ENCODE measurements around the gene ZDHHC23.
A peak's percentile ranks its signal among the peaks of the same experiment; 100 is the strongest.

Gene ZDHHC23

DNA sequence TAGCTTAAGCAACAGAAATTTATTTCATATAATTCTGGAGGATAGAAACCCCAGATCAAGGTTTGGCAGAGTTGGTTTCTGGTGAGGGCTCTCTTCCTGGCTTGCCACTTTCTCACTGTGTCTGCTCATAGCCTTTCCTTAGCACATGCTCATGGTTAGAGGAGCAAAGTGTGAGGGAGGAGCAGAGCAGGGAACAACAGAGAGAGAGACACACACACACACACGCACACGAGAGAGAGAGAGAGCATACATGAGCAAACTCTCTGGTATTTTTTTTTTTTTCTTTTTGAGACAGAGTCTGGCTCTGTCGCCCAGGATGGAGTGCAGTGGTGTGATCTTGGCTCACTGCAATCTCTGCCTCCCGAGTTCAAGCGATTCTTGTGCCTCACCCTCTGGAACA lies 36.8 kb upstream of the ZDHHC23 start:
- H2AK5ac ChIP-seq (ENCODE audit: low read length) = no peak overlapping the region
- no peak overlapping the region for H2BK5ac ChIP-seq (ENCODE audit: low read depth, low read length, poor library complexity)
- no peaks in the 10 kb centered on the region for H3K79me2 ChIP-seq (ENCODE audit: control insufficient read depth, insufficient read depth, low read length, poor library complexity)
- H3K27ac ChIP-seq (ENCODE audit: low read depth, low read length) = no peak overlapping the region
- no peak overlapping the region for H3K4ac ChIP-seq (ENCODE audit: low read depth, low read length)
- H2BK12ac ChIP-seq (ENCODE audit: low read length) = no peak overlapping the region
- no peaks in the 10 kb centered on the region for H3K9me3 ChIP-seq (ENCODE audit: insufficient read depth, low read depth, low read length)
- H3K9ac ChIP-seq (ENCODE audit: low read length) = no peak overlapping the region
- H3K4me2 ChIP-seq (ENCODE audit: low read length) = no peak overlapping the region
- no peak overlapping the region for H3K23ac ChIP-seq (ENCODE audit: low read length)
- H2AFZ ChIP-seq (ENCODE audit: insufficient read depth, low read length, poor library complexity) = no peak overlapping the region
- WGBS (ENCODE audit: extremely low coverage, insufficient coverage, insufficient read length) = no CpG with 5 or more reads among the region's 5 CpGs
- no peak overlapping the region for H4K12ac ChIP-seq (ENCODE audit: low read depth, low read length)
- H3K14ac ChIP-seq (ENCODE audit: low read length) = no peak overlapping the region
- no peaks in the 10 kb centered on the region for H3K36me3 ChIP-seq (ENCODE audit: control insufficient read depth in 1 of 2, insufficient read depth in 2 of 2, low read length in 2 of 2)
- no peaks in the 10 kb centered on the region for H3K79me1 ChIP-seq (ENCODE audit: low read length)
- no peak overlapping the region for H3K18ac ChIP-seq (ENCODE audit: low read length)
- H4K91ac ChIP-seq (ENCODE audit: low read depth, low read length) = no peak overlapping the region
- no peak overlapping the region for H2BK120ac ChIP-seq (ENCODE audit: insufficient read depth, low read length, poor library complexity)
- peak in 1 of 2 donors; percentile 26 for DNase-seq
- no peak overlapping the region for H4K8ac ChIP-seq (ENCODE audit: low read depth, low read length)
- H3K4me3 ChIP-seq (ENCODE audit: low read depth, low read length) = no peak overlapping the region
- no peaks in the 10 kb centered on the region for H3K27me3 ChIP-seq (ENCODE audit: insufficient read depth, low read length)
- no peaks in the 10 kb centered on the region for H3K4me1 ChIP-seq (ENCODE audit: control insufficient read depth in 1 of 2, insufficient read depth in 2 of 2, low read length in 2 of 2)

DNA sequence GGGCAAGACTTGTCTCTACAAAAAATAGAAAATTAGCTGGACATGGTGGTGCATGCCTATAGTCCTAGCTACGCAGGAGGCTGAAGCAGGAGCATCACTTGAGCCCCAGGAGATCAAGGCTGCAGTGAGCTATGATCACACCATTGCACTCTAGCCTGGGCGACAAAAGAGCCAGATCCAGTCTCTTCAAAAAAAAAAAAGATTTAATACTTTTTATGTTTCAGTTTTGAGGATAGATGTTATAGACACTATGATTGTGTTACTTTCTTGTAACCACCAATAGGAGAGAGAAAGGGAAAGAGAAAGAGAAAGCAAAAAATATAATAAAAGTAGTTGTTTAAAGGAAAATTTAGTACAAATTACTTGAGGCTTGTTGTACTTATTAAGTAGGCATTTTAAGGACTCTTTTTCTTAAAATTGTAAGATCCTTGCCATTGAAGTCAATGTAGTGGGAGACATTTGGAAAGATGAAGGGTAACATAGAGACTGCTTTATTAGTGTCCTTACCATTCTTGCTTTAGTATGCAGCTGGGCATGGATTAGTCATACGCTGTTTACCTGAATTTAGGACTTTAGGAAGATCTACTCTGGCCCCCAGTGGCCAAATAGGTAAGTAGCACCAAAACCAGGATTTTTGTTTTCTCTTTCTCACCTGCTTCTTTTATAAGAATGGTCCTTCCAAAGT lies 35.1 kb upstream of the ZDHHC23 start:
- Histone ChIP-seq H2AK5ac (ENCODE audit: low read length) (no peak overlapping the region), H3K27ac (ENCODE audit: low read depth, low read length) (no peak overlapping the region), H3K23ac (ENCODE audit: low read length) (no peak overlapping the region), H3K4me2 (ENCODE audit: low read length) (no peak overlapping the region), H3K79me2 (ENCODE audit: control insufficient read depth, insufficient read depth, low read length, poor library complexity) (no peaks in the 10 kb centered on the region), H3K79me1 (ENCODE audit: low read length) (no peaks in the 10 kb centered on the region), H3K27me3 (ENCODE audit: insufficient read depth, low read length) (no peaks in the 10 kb centered on the region), H4K12ac (ENCODE audit: low read depth, low read length) (no peak overlapping the region), H4K91ac (ENCODE audit: low read depth, low read length) (no peak overlapping the region), H3K36me3 (ENCODE audit: control insufficient read depth in 1 of 2, insufficient read depth in 2 of 2, low read length in 2 of 2) (no peaks in the 10 kb centered on the region), H3K4me1 (ENCODE audit: control insufficient read depth in 1 of 2, insufficient read depth in 2 of 2, low read length in 2 of 2) (no peaks in the 10 kb centered on the region), H2BK120ac (ENCODE audit: insufficient read depth, low read length, poor library complexity) (no peak overlapping the region), H3K9me3 (ENCODE audit: insufficient read depth, low read depth, low read length) (no peaks in the 10 kb centered on the region), H2BK5ac (ENCODE audit: low read depth, low read length, poor library complexity) (no peak overlapping the region), H3K4me3 (ENCODE audit: low read depth, low read length) (no peak overlapping the region), H3K4ac (ENCODE audit: low read depth, low read length) (no peak overlapping the region), H3K18ac (ENCODE audit: low read length) (no peak overlapping the region), H4K8ac (ENCODE audit: low read depth, low read length) (no peak overlapping the region), H3K9ac (ENCODE audit: low read length) (no peak overlapping the region), H2AFZ (ENCODE audit: insufficient read depth, low read length, poor library complexity) (no peak overlapping the region), H2BK12ac (ENCODE audit: low read length) (no peak overlapping the region), H3K14ac (ENCODE audit: low read length) (no peak overlapping the region)
- peak; percentile 64 to 92 for DNase-seq
- no CpG with 5 or more reads among the region's 3 CpGs for WGBS (ENCODE audit: extremely low coverage, insufficient coverage, insufficient read length)

- Histone ChIP-seq H3K79me2 (ENCODE audit: control insufficient read depth, insufficient read depth, low read length, poor library complexity) (no peaks in the 10 kb centered on the region), H4K91ac (ENCODE audit: low read depth, low read length) (no peak overlapping the region), H3K27me3 (ENCODE audit: insufficient read depth, low read length) (no peaks in the 10 kb centered on the region), H3K4me2 (ENCODE audit: low read length) (no peak overlapping the region), H3K4ac (ENCODE audit: low read depth, low read length) (no peak overlapping the region), H3K23ac (ENCODE audit: low read length) (no peak overlapping the region), H2AK5ac (ENCODE audit: low read length) (no peak overlapping the region), H4K8ac (ENCODE audit: low read depth, low read length) (no peak overlapping the region), H2BK5ac (ENCODE audit: low read depth, low read length, poor library complexity) (no peak overlapping the region), H2AFZ (ENCODE audit: insufficient read depth, low read length, poor library complexity) (no peak overlapping the region), H3K9ac (ENCODE audit: low read length) (no peak overlapping the region), H3K4me1 (ENCODE audit: control insufficient read depth in 1 of 2, insufficient read depth in 2 of 2, low read length in 2 of 2) (no peaks in the 10 kb centered on the region), H3K14ac (ENCODE audit: low read length) (no peak overlapping the region), H3K9me3 (ENCODE audit: insufficient read depth, low read depth, low read length) (no peaks in the 10 kb centered on the region), H2BK12ac (ENCODE audit: low read length) (no peak overlapping the region), H3K27ac (ENCODE audit: low read depth, low read length) (no peak overlapping the region), H4K12ac (ENCODE audit: low read depth, low read length) (no peak overlapping the region), H3K18ac (ENCODE audit: low read length) (no peak overlapping the region), H2BK120ac (ENCODE audit: insufficient read depth, low read length, poor library complexity) (no peak overlapping the region), H3K36me3 (ENCODE audit: control insufficient read depth in 1 of 2, insufficient read depth in 2 of 2, low read length in 2 of 2) (no peaks in the 10 kb centered on the region), H3K79me1 (ENCODE audit: low read length) (no peaks in the 10 kb centered on the region), H3K4me3 (ENCODE audit: low read depth, low read length) (no peak overlapping the region)
- WGBS (ENCODE audit: extremely low coverage, insufficient coverage, insufficient read length) = no CpG with 5 or more reads among the region's 2 CpGs
- DNase-seq = no peak
Measured at GRCh38 chr3:113914646-113915045, 33.2 kb upstream of the ZDHHC23 start.

GRCh38 chr3:113927556-113927955 lies 20.3 kb upstream of the ZDHHC23 start:
- no peak overlapping the region for H3K4ac ChIP-seq (ENCODE audit: low read depth, low read length)
- H2BK5ac ChIP-seq (ENCODE audit: low read depth, low read length, poor library complexity) = no peak overlapping the region
- H2BK12ac ChIP-seq (ENCODE audit: low read length) = no peak overlapping the region
- H4K8ac ChIP-seq (ENCODE audit: low read depth, low read length) = no peak overlapping the region
- WGBS (ENCODE audit: extremely low coverage, insufficient coverage, insufficient read length) = no CpG with 5 or more reads among the region's 5 CpGs
- H4K12ac ChIP-seq (ENCODE audit: low read depth, low read length) = no peak overlapping the region
- H2AK5ac ChIP-seq (ENCODE audit: low read length) = no peak overlapping the region
- H3K4me3 ChIP-seq (ENCODE audit: low read depth, low read length) = no peak overlapping the region
- H2AFZ ChIP-seq (ENCODE audit: insufficient read depth, low read length, poor library complexity) = no peak overlapping the region
- no peaks in the 10 kb centered on the region for H3K27me3 ChIP-seq (ENCODE audit: insufficient read depth, low read length)
- no peak overlapping the region for H2BK120ac ChIP-seq (ENCODE audit: insufficient read depth, low read length, poor library complexity)
- no peak overlapping the region for H3K18ac ChIP-seq (ENCODE audit: low read length)
- H3K27ac ChIP-seq (ENCODE audit: low read depth, low read length) = no peak overlapping the region
- no peaks in the 10 kb centered on the region for H3K36me3 ChIP-seq (ENCODE audit: control insufficient read depth in 1 of 2, insufficient read depth in 2 of 2, low read length in 2 of 2)
- no peaks in the 10 kb centered on the region for H3K79me1 ChIP-seq (ENCODE audit: low read length)
- no peaks in the 10 kb centered on the region for H3K4me1 ChIP-seq (ENCODE audit: control insufficient read depth in 1 of 2, insufficient read depth in 2 of 2, low read length in 2 of 2)
- no peak overlapping the region for H3K4me2 ChIP-seq (ENCODE audit: low read length)
- H3K9ac ChIP-seq (ENCODE audit: low read length) = no peak overlapping the region
- no peak overlapping the region for H4K91ac ChIP-seq (ENCODE audit: low read depth, low read length)
- H3K79me2 ChIP-seq (ENCODE audit: control insufficient read depth, insufficient read depth, low read length, poor library complexity) = no peaks in the 10 kb centered on the region
- H3K14ac ChIP-seq (ENCODE audit: low read length) = no peak overlapping the region
- DNase-seq = no peak
- H3K9me3 ChIP-seq (ENCODE audit: insufficient read depth, low read depth, low read length) = peaks cover 1% of the 10 kb centered on the region
- H3K23ac ChIP-seq (ENCODE audit: low read length) = no peak overlapping the region
